Measurements from ENCODE around the gene ULBP2.
A peak's percentile ranks its signal among the peaks of the same experiment; 100 is the strongest.
"Not testable (repeated sequence)": the region's sequence is repeated elsewhere in the genome, so short reads cannot be mapped to it uniquely, and the experiment has no call there.

Gene ULBP2

GRCh38 chr6:149960488-149960887, 18.7 kb downstream of the ULBP2 start:
- Histone ChIP-seq H3K27ac (no peak overlapping the region), H3K9ac (no peak overlapping the region), H3K4me1 (peaks cover 24% of the 10 kb centered on the region), H4K20me1 (peaks cover 13% of the 10 kb centered on the region), H3K9me3 (no peaks in the 10 kb centered on the region; the same call in 1 of the 2 replicates), H3K27me3 (peaks cover 79% of the 10 kb centered on the region), H3K4me2 (no peak overlapping the region), H3K36me3 (no peaks in the 10 kb centered on the region), H3K4me3 (no peak overlapping the region)
- TF ChIP-seq Cebpa-rat (IDR thresholded peaks at IDR 0.05): no peak

GRCh38 chr6:149961728-149962425, 20.1 kb downstream of the ULBP2 start:
- no peak for TF ChIP-seq Cebpa-rat (IDR thresholded peaks at IDR 0.05)
- H3K27ac ChIP-seq: no peak overlapping the region
- no peak overlapping the region for H3K4me2 ChIP-seq
- no peak overlapping the region for H3K4me3 ChIP-seq
- H3K9ac ChIP-seq: no peak overlapping the region
- H3K9me3 ChIP-seq: no peaks in the 10 kb centered on the region
- no peaks in the 10 kb centered on the region for H3K36me3 ChIP-seq
- peaks cover 25% of the 10 kb centered on the region for H3K4me1 ChIP-seq
- H4K20me1 ChIP-seq: peaks cover 24% of the 10 kb centered on the region
- peaks cover 79% of the 10 kb centered on the region for H3K27me3 ChIP-seq

GRCh38 chr6:149962461-149963211, 20.8 kb downstream of the ULBP2 start:
- H3K9me3 ChIP-seq: no peaks in the 10 kb centered on the region
- H3K9ac ChIP-seq: no peak overlapping the region
- H3K4me1 ChIP-seq: peaks cover 25% of the 10 kb centered on the region
- peaks cover 79% of the 10 kb centered on the region for H3K27me3 ChIP-seq
- peaks cover 24% of the 10 kb centered on the region for H4K20me1 ChIP-seq
- no peaks in the 10 kb centered on the region for H3K36me3 ChIP-seq
- no peak overlapping the region for H3K27ac ChIP-seq
- no peak for TF ChIP-seq Cebpa-rat (IDR thresholded peaks at IDR 0.05)
- H3K4me2 ChIP-seq: peak overlapping the region; percentile 93
- peak overlapping the region; percentile 69 for H3K4me3 ChIP-seq

- Histone ChIP-seq H3K9me3 (no peaks in the 10 kb centered on the region), H3K27me3 (peaks cover 79% of the 10 kb centered on the region), H4K20me1 (peaks cover 24% of the 10 kb centered on the region), H3K4me3 (peak overlapping the region; percentile 69), H3K27ac (no peak overlapping the region), H3K36me3 (no peaks in the 10 kb centered on the region), H3K9ac (0 out of 2 replicates have a peak overlapping the region, but pooled peaks have one; percentile 50), H3K4me2 (peak overlapping the region; percentile 93), H3K4me1 (peaks cover 25% of the 10 kb centered on the region)
- no peak for TF ChIP-seq Cebpa-rat (IDR thresholded peaks at IDR 0.05)
These were observed 21.3 kb downstream of the ULBP2 start for GRCh38 chr6:149963212-149963461.

GRCh38 chr6:149963462-149964307, 21.9 kb downstream of the ULBP2 start, which contains the start of gene ULBP1:
Gene ULBP1 (plus strand): TSS chr6:149963943. CDS start chr6:149964050, 107 bp downstream.
- H3K9ac ChIP-seq: peak within 1 kb of the TSS; percentile 50; the same call in 1 of the 2 replicates
- no peaks in the 10 kb centered on the region for H3K9me3 ChIP-seq
- H3K4me1 ChIP-seq: peaks cover 25% of the 10 kb centered on the region
- peaks cover 24% of the 10 kb centered on the region for H4K20me1 ChIP-seq
- no peak within 1 kb of the TSS for H3K27ac ChIP-seq
- peak within 1 kb of the TSS; percentile 69 for H3K4me3 ChIP-seq
- H3K27me3 ChIP-seq: peaks cover 82% of the 10 kb centered on the region
- H3K4me2 ChIP-seq: peak within 1 kb of the TSS; percentile 93
- TF ChIP-seq Cebpa-rat (IDR thresholded peaks at IDR 0.05): peak; percentile 93
- no peaks in the 10 kb centered on the region for H3K36me3 ChIP-seq

- Histone ChIP-seq H3K4me2 (peak overlapping the region; percentile 93), H3K4me3 (peak overlapping the region; percentile 69), H3K36me3 (no peaks in the 10 kb centered on the region), H4K20me1 (peaks cover 24% of the 10 kb centered on the region), H3K4me1 (peaks cover 25% of the 10 kb centered on the region), H3K9me3 (no peaks in the 10 kb centered on the region), H3K27me3 (peaks cover 84% of the 10 kb centered on the region), H3K9ac (no peak overlapping the region), H3K27ac (no peak overlapping the region)
- TF ChIP-seq Cebpa-rat (IDR thresholded peaks at IDR 0.05): no peak
These were observed 22.7 kb downstream of the ULBP2 start for GRCh38 chr6:149964308-149965193.

- H3K9me3 ChIP-seq: no peaks in the 10 kb centered on the region
- no peak overlapping the region for H3K27ac ChIP-seq
- no peak overlapping the region for H3K9ac ChIP-seq
- TF ChIP-seq Cebpa-rat (IDR thresholded peaks at IDR 0.05): no peak
- peaks cover 24% of the 10 kb centered on the region for H4K20me1 ChIP-seq
- peak overlapping the region; percentile 93 for H3K4me2 ChIP-seq
- H3K27me3 ChIP-seq: peaks cover 90% of the 10 kb centered on the region
- H3K36me3 ChIP-seq: no peaks in the 10 kb centered on the region
- peak overlapping the region; percentile 69 for H3K4me3 ChIP-seq
- H3K4me1 ChIP-seq: peaks cover 25% of the 10 kb centered on the region
These were observed 23.6 kb downstream of the ULBP2 start for GRCh38 chr6:149965194-149966020.

- not testable (repeated sequence) for H3K9ac ChIP-seq, H3K4me3 ChIP-seq, H3K36me3 ChIP-seq, H3K9me3 ChIP-seq, H3K27ac ChIP-seq, H3K4me2 ChIP-seq
- peaks cover 87% of the 10 kb centered on the region for H3K27me3 ChIP-seq
- H4K20me1 ChIP-seq: peaks cover 24% of the 10 kb centered on the region
- peaks cover 25% of the 10 kb centered on the region for H3K4me1 ChIP-seq
These were observed 24.5 kb downstream of the ULBP2 start for GRCh38 chr6:149966319-149966718.

Data from BLaER1 (cell line).